Stimulated activated naive CD4-positive, alpha-beta T cell (primary cell): Measurements from ENCODE around the gene GIPC1.
"Not testable (repeated sequence)": the region's sequence is repeated elsewhere in the genome, so short reads cannot be mapped to it uniquely, and the experiment has no call there.

Experiments
- DNase-seq, 6 experiments: peaks; one replicate each; lab custom pipeline; 2025; lab: John Stamatoyannopoulos, UW

Gene GIPC1, protein sequence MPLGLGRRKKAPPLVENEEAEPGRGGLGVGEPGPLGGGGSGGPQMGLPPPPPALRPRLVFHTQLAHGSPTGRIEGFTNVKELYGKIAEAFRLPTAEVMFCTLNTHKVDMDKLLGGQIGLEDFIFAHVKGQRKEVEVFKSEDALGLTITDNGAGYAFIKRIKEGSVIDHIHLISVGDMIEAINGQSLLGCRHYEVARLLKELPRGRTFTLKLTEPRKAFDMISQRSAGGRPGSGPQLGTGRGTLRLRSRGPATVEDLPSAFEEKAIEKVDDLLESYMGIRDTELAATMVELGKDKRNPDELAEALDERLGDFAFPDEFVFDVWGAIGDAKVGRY

GRCh38 chr19:14496029-14496833, at the start of gene GIPC1:
TSS of gene GIPC1 (minus strand) at chr19:14496127. CDS start at chr19:14482976, 13,151 bp downstream.
- DNase-seq: peak; percentile 66 to 94 (median 85)

DNA sequence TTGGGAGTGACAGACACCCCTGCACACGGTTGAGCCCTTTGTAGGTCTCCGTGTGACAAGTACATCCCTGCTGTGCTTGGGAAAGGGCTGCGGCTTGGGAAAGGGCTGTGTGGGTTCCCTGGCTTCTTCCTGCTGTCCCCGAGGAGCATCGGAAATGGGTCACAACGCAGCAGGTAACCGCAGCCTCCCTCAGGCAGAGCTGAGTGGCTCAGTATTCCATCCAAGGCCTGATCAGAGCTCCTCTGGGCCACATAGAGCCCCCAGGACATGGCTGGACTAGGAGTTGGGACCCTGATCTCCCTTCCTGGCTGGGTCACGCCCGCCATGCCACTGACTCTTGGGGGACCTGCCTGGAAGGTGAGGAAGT, 49.8 kb upstream of the GIPC1 start:
- no peak for DNase-seq

GRCh38 chr19:14544977-14545715, 49.2 kb upstream of the GIPC1 start:
- DNase-seq: no peak

DNA sequence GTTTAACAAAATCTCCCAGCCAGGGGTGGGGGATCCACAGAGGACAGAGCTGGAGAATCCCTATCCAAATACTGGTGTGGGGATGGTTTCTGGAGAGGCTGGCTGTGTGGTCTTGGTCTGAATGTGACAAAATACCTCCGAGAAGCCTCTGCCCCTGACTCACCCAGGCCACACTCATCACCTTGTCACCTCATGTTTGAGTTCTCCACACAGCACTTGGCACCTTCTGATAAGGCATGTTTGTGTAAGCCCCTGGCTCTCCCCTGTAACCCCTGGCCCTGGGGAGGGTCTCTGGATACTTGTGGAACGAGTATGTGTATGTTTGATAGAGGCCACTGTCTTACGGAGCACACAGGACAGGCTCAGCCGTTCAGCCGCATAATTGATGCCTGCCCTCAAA, 48.1 kb upstream of the GIPC1 start:
- no peak for DNase-seq

DNA sequence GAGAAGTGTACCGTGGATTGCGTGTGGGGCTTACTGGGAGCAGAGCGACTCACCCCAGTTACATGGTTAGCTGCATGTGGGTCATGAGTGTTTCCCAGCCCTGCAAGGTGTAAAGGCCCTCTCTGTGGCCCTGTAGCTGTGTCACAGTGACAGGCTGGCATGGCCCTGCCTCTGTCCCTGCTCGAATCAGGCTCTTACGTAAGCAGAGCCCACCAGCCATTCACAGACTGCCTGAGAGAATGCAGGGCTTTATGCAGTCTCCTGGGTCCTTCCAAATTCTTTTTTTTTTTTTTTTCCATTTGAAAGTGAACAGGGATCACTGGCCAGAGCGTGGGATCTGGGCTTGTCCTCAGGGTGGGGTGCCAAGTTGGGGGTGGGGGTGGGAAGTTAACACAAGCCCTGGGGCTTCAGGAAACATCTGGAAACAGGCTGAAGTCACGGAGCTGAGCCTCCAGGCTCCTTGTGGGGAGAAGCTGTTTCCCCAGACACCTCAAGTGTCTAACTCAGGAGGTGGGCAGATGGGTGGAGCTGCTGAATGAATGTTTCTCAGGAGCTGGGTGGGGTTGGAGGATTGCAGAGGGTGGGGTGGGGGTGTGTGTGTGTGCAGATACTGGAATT, 46.9 kb upstream of the GIPC1 start:
- no peak for DNase-seq

DNA sequence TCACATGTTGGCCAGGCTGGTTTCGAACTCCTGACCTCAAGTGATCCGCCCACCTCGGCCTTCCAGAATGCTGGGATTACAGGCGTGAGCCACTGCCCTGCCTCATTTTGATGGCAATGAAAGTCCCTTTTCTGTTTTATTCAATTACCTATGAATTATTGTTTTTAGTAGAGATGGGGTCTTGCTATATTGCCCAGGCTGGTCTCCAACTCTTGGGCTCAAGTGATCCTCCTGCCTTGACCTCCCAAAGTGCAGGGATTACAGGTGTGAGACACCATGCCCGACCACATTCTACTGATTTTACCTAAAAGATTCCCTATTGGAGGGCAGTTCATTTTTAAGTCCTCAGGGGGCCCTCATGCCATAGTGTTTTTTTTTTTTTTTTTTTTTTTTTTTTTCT, 46.1 kb upstream of the GIPC1 start:
- not testable (repeated sequence) for DNase-seq

DNA sequence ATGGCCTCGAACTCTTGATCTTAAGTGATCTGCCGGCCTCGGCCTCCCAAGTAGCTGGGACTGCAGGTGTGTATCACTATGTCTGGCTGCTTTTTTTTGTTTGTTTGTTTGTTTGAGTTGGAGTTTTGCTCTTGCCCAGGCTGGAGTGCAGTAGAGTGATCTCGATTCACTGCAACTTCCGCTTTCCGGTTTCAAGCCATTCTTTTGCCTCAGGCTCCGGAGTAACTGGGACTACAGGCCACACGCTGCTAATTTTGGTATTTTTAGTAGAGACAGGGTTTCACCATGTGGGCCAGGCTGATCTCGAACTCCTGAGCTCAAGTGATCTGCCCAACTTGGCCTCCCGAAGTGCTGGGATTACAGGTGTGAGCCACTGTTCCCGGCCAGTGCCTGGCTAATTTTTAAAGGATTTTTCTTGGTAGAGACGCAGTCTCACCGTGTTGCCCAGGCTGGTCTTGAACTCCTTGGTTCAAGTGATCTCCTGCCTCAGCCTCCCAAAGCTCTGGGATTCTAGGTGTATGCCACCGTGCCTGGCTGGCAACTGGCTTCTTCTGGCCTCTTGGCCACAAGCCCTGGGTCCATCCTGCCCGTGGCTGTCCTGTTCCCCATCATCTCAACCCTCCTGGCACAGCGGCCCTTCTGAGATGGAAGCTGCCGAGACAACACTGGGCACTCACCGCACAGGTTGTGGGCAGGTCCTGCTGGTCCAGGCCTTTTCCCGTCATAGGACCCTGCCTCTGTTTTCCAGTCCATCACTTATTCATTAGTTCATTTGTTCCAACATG, 45.0 kb upstream of the GIPC1 start:
- DNase-seq: no peak

GRCh38 chr19:14536926-14537692, 41.2 kb upstream of the GIPC1 start:
- DNase-seq: peak; percentile 20 to 64 (median 32)

DNA sequence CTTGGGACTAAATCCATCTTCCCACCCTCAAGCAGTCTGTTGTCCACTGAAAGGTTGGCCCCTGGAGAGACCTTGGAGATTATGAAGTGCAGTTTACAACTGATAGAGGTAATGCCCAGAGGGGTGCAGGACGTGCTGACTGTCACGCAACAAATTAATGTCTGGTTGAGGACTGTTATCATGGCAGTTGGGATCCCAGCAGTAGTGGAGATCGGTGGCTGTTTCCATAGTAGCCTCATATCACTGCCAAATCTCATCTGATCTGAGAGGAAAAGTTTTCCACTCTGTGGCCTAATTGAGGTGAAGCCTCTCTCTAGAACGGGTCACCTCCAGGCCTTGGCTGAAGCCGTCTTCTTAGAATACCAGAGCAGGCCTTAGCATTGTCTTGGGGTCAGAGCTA, 37.5 kb upstream of the GIPC1 start:
- DNase-seq: no peak

DNA sequence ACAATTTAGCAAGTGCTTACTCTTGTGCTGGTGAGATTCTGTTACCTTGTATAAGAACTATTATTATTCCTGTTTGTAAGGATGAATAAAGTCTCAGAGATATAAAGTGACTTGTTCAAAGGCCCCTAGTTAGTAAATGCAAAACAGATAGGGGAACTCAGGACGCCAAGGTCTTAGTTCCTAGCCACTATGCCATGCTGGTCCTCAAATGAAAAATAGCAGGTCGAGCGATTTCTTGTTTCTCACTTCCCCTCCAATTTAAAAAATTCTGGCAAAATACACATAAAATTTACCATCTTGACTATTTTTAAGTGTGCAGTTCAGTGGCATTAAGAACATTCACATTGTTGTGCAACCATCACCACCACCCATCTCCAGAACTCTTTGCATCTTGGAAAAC, 34.6 kb upstream of the GIPC1 start:
- DNase-seq: no peak

DNA sequence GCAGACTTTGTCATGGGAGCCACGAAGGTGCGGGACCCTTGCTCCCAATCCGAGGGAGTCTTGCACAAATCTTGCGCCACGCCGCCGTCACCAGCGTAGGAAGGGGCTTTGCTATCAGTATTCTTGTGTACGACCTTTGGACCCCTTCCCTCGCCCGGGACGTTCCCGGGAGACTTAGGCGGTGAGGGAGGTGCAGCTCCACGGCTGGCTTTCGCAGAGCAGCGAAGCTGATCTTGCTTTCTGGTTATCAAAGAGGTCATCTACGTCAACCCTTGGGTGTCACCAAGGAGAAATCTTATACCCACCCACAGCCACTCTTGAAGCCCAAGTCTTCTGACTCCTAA, 34.0 kb upstream of the GIPC1 start:
- peak in 4 of 6 experiments; percentile 41 to 80 (median 66) for DNase-seq

- DNase-seq: peak; percentile 99 to 100 (median 100)
These were observed 33.5 kb upstream of the GIPC1 start, which contains the start of gene TECR for GRCh38 chr19:14529254-14530004. TSS of gene TECR (plus strand) at chr19:14529594. CDS start at chr19:14529697, 103 bp downstream.

DNA sequence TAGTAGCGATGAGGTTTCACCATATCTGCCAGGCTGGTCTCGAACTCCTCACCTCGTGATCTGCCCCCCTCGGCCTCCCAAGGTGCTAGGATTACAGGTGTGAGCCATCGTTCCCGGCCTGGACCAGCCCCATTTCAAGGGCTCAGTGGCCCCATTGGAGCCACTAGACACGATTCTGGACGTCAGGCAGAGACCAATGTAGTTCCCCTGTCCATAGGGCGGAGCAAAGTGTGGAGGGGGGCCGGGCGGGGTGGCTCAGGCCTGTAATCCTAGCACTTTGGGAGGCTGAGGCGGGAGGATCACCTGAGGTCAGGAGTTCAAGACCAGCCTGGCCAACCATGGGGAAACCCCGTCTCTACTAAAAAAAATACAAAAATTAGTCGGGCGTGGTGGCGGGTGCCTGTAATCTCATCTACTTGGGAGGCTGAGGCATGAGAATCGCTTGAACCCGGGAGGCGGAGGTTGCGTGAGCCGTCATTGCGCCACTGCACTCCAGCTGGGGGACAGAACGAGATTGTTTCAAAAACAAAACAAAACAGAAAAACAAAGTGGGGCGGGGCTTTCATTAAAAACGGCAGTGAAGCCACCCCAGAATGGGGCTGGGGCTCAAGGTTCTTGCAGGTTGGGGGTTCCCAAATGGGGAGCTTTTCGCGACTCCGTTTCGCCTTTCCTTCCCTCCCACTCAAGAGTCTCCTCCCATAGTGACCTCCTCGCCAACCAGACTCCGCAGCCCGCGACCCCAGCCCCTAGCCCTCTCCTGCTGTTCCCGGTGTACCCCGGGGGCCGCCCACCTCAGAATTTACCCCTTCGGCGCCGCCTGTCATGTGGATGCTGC, 32.7 kb upstream of the GIPC1 start:
- peak in 1 of 6 experiments; percentile 79 for DNase-seq

DNA sequence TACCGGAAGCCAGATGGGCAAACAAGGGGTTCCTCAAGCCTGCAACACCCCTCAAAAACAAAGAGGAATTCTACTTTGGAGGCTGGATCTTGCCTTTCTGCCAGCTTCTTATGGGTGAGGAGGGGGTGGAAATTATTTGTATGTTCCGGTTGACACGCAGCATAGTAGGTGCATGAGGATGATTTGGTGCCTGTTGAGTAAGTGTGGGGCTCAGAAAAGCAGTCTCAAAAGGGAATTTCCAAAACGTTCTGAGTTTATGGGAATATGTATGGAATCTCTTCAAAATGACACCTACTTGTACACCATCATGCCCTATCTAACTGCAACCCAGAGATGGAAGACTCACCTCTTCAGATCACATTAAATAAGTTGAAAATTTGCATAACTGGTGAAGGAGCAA, 30.5 kb upstream of the GIPC1 start:
- no peak for DNase-seq

DNA sequence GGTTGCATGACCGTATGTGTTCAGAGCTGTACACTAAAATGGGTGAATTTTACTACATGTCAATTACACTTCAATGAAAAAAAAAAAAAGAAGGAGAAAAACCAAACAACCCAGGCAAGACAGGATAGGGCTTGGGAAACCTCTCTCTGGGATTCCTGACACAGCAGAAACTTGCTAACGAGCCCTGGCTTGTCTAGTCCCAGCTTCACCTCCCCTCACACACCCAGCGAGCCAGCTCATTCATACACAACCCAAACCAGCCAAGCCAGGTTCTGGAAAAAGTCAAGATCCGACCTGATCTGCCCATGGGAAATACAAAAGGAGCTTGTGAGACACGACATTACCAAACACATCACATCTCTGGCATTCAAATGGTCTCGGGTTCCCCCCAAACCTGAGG, 29.8 kb upstream of the GIPC1 start:
- no peak for DNase-seq

DNA sequence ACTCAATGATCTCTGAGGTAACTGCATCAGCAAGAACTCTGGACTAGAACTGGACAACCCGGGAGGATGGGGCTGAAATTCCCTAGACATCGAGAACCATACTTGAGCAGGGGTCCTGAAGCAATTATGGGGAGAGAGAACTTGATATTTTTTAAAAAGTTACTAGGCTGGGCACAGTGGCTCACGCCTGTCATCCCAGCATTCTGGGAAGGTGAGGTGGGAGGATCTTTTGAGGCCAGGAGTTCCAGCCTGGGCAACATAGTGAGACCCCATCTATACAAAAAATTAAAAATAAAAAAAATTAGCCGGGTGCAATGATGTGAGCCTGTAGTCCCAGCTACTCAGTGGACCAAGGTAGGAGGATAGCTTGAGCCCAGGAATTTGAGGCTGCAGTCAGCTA, 24.6 kb upstream of the GIPC1 start:
- no peak for DNase-seq

DNA sequence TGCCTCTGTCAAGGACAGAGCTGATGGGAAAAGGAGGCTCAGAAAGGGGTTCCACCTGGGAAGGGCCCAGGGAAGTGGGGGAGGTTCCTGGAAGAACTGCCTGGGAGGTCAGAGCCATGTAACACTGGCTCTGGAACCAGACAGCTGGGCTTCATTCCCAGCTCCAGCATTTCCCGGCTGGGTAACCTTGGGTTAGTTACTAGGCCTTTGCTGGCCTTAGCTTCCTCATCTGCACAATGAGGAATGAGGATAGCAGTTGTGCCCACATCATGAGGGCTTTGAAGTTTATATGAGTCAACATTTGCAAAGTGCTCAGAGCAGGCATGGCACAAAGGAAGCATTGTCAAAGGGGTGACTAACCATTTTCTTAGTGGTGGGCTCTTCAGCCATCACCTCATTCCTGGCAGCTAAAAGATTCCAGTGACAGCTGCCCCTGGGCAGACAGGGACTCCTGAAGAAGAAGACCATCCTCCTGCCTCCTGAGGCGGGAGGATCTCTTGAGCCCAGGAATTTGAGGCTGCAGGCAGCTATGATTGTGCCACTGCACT, 24.0 kb upstream of the GIPC1 start:
- DNase-seq: no peak

DNA sequence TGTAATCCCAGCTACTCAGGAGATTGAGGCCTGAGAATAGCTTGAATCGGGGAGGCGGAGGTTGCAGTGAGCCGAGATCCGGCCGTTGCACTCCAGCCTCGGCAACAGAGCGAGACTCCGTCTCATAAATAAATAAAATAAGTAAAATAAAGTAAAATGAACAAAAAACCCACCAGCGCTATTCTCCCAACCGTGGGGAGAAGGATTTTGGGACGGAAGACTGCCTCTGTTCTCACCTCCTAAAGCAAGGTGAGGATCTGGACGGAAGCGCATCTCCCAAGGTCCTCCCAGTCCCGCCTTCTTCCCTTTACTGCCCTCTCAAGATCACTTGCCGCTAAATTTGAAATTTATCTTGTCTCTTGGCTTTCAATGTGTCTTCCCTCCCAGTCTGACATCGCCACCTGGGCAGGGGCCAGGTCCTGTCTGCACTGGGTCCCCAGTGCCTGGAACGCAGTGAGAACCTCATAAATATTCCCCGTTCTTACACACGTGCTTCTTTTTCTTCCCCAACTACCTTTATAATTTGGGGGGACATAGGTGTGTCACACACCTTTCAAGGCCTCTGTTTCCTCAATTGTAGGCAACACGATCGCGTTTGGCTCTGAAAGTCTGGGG, 23.4 kb upstream of the GIPC1 start:
- DNase-seq: no peak
